Activated B cell treated with CpG ODN at 0.5 μM for 24 hours (primary cell): ENCODE results near the gene LPIN1. TPM values are rescaled to one million over a fixed set of nuclear protein-coding genes. Genes with fewer than 3 reads are reported as not detected.

Experiments used
- ATAC-seq: fragments of 200-7000 bp; cut with Tn5 transposase; one replicate; pipeline ENCODE4 v1.10.0; 2021; ENCODE audit warnings: low read depth, mild to moderate bottlenecking, moderate library complexity
- CTCF ChIA-PET: fragments of 350-600 bp; sonication (Branson Sonifier 250); formaldehyde crosslinking; loops from one replicate; lab custom pipeline; 2021; ENCODE audit warnings: antibody characterized with exemption; lab: Charles Lee
- POLR2A ChIA-PET: fragments of 350-600 bp; sonication (Branson Sonifier 250); formaldehyde crosslinking; loops from one replicate; lab custom pipeline; 2021; ENCODE audit warnings: antibody characterized with exemption; lab: Charles Lee
- DNase-seq: peaks from one replicate; pipeline ENCODE4 v3.0.0; 2022
- H3K27ac Mint-ChIP-seq: one replicate; pipeline ENCODE4 v1.8.0; 2020; ENCODE audit warnings: mixed read lengths
- H3K27me3 Mint-ChIP-seq: one replicate; pipeline ENCODE4 v1.8.0; 2021; ENCODE audit warnings: mixed read lengths
- H3K36me3 Mint-ChIP-seq: one replicate; pipeline ENCODE4 v1.8.0; 2021; ENCODE audit warnings: low read depth, mixed read lengths
- H3K4me1 Mint-ChIP-seq: one replicate; pipeline ENCODE4 v1.8.0; 2021; ENCODE audit warnings: mixed read lengths
- H3K4me3 Mint-ChIP-seq: one replicate; pipeline ENCODE4 v1.8.0; 2020; ENCODE audit warnings: mild to moderate bottlenecking, mixed read lengths
- H3K9me3 Mint-ChIP-seq: one replicate; pipeline ENCODE4 v1.8.0; 2020; ENCODE audit warnings: mixed read lengths
- CTCF ChIP-seq: fragments of 200-600 bp; IDR thresholded peaks from one replicate; pipeline ENCODE4 v1.8.0; 2022; ENCODE audit warnings: antibody characterized with exemption, mild to moderate bottlenecking
- intact Hi-C: fragments of 100-400 bp; cut with micrococcal nuclease; formaldehyde crosslinking; loops from one replicate; pipeline ENCODE4 v1.15.1; 2024
- total RNA-seq: library from RNA; stranded (reverse); gene quantifications from 2 replicates; pipeline ENCODE4 v1.2.3, GENCODE V29; 2022

The LPIN1 gene
- total RNA-seq, 1 donor from 2014 or later: 74.3 TPM

DNA sequence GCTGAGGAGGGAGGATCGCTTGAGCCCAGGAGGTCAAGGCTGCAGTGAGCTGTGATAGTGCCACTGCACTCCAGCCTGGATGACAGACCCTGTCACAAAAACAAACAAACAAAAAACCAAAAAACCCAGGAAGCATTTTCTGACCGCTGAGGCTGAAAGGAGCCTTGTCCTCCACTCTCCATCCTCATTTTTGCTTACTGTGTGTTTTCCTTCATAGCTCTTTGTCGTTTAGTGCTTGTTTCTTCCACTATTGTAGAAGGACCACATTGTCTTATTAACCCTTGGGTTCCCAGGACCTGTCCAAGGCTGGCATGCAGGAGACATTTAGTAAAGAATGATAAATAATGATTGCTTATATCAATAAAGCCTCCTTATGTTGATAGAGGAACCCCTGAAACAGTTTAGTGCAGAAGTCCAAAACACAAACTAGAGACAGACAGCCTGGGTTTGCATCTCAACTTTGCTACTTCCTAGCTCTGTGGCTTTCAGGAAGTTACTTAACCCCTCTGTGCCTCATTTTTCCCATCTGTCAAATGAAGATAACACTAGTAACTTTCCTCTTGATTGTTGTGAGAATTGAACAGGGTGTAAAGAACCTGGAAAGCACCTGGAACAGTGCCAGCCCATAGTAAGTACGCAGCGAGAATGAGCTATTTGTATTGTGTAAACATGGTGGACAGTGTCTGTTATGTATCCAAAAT lies 126.0 kb downstream of the LPIN1 start:
- DNase-seq (no peak), ATAC-seq (no peak)
- no peaks in the 10 kb centered on the region for H3K27me3 Mint-ChIP-seq
- CTCF ChIA-PET: interaction anchor here (1.1 to 2.5 kb wide), 2 partner anchors 7 to 9 kb away, joined by 3 to 9 read pairs; no protein-coding TSS in a partner anchor
- H3K27ac Mint-ChIP-seq: no peak overlapping the region
- POLR2A ChIA-PET: no interaction called here
- H3K4me1 Mint-ChIP-seq: peaks cover 31% of the 10 kb centered on the region
- H3K9me3 Mint-ChIP-seq: no peaks in the 10 kb centered on the region
- H3K4me3 Mint-ChIP-seq: no peak overlapping the region
- H3K36me3 Mint-ChIP-seq: no peaks in the 10 kb centered on the region
- intact Hi-C loops: no loop called here
- no peak for TF ChIP-seq CTCF

DNA sequence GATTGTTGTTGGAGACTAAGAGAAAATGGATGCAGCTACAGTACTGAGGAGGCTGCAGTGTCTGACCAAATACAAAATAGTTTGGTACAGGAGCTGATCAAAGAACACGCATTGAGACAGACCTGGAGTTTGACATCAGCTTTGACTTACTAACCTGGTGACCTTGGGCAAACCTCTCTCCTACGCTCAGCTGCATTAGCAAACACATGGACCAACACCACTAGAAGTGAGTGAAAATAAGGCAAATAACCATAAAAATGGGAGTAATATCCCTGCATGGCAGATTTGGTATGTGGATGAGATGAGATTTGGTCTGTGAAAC lies 126.5 kb downstream of the LPIN1 start:
- ChIA-PET CTCF (interaction anchor here (0.6 to 2.5 kb wide), 3 partner anchors 8 to 1120 kb away, joined by 3 to 9 read pairs (median 3); no protein-coding TSS in a partner anchor), POLR2A (no interaction called here)
- H3K9me3 Mint-ChIP-seq: no peaks in the 10 kb centered on the region
- DNase-seq (no peak), ATAC-seq (no peak)
- no peak for TF ChIP-seq CTCF
- no peaks in the 10 kb centered on the region for H3K36me3 Mint-ChIP-seq
- H3K4me3 Mint-ChIP-seq: no peak overlapping the region
- no peaks in the 10 kb centered on the region for H3K27me3 Mint-ChIP-seq
- H3K4me1 Mint-ChIP-seq: peaks cover 27% of the 10 kb centered on the region
- H3K27ac Mint-ChIP-seq: no peak overlapping the region
- intact Hi-C loops: no loop called here

DNA sequence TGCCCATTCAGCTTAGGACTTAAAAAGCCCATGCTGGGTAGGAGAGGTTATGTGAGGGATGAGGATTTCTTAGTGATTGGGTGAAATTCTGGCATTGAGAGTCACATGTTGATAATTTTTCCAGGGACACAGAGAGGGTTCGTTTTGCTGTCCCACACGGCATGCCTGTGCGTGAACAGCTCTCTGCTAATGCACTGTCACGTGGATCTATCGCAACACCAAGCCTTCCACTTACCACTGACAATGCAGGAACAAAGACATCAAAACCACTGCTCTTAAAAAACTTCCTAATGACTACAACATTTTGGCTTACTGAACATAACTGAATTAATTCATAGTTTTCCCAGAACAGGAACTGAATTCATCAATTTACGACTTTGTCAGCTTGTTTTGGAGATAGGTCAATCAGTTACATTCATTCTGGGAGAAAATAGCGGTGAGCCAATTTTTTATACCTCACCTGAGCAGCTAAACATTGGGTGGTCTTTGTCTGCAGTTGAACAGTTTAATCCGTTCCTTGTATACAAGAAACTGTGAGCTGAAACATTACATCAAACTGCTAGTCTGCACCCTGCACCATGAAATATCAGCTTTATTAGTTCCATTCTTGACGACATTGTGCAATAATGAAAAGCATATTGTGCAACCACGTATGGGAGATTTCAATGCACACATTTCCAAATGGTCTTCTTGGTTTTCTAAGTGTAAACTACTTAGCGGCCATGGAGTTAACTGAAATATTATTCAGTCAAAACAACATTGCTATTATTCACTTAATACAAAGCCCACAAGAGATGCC lies 127.1 kb downstream of the LPIN1 start:
- DNase-seq: no peak
- CTCF ChIA-PET: interaction anchor here (0.6 to 2.5 kb wide), 3 partner anchors 8 to 1120 kb away, joined by 3 to 9 read pairs (median 3); no protein-coding TSS in a partner anchor
- H3K36me3 Mint-ChIP-seq: no peaks in the 10 kb centered on the region

GRCh38 chr2:11874861-11875260 lies 128.4 kb downstream of the LPIN1 start:
- ChIA-PET POLR2A (no interaction called here), CTCF (interaction anchor here (2.5 kb wide), 1 partner anchor 11 kb away, joined by 9 read pairs; no protein-coding TSS in a partner anchor)
- H3K9me3 Mint-ChIP-seq: no peaks in the 10 kb centered on the region
- peaks cover 24% of the 10 kb centered on the region for H3K4me1 Mint-ChIP-seq
- ATAC-seq: no peak
- no peaks in the 10 kb centered on the region for H3K36me3 Mint-ChIP-seq
- H3K27me3 Mint-ChIP-seq: no peaks in the 10 kb centered on the region
- no peak overlapping the region for H3K4me3 Mint-ChIP-seq
- TF ChIP-seq CTCF: no peak
- intact Hi-C loops: no loop called here
- DNase-seq: no peak
- H3K27ac Mint-ChIP-seq: no peak overlapping the region

More for the DNA sequence above, 127.1 kb downstream of the LPIN1 start:
- intact Hi-C loops: no loop called here
- Mint-ChIP-seq H3K27ac (no peak overlapping the region), H3K9me3 (no peaks in the 10 kb centered on the region), H3K27me3 (no peaks in the 10 kb centered on the region), H3K4me3 (no peak overlapping the region), H3K4me1 (peaks cover 23% of the 10 kb centered on the region)
- TF ChIP-seq CTCF: no peak
- no peak for ATAC-seq
- POLR2A ChIA-PET: no interaction called here

- ChIA-PET POLR2A (no interaction called here), CTCF (no interaction called here)
- Mint-ChIP-seq H3K27ac (no peak overlapping the region), H3K36me3 (no peaks in the 10 kb centered on the region), H3K9me3 (no peaks in the 10 kb centered on the region), H3K27me3 (no peaks in the 10 kb centered on the region), H3K4me3 (no peak overlapping the region), H3K4me1 (peaks cover 18% of the 10 kb centered on the region)
- intact Hi-C loops: no loop called here
- DNase-seq: no peak
- no peak for TF ChIP-seq CTCF
- no peak for ATAC-seq
Measured at GRCh38 chr2:11875481-11875880, 129.0 kb downstream of the LPIN1 start.
